A673 (cell line): ENCODE results near the gene TMEM184A.

ENCODE experiments used
- EZH2 ChIP-seq: fragments of 200-600 bp; sonication (generic); IDR thresholded peaks from 2 replicates; pipeline ENCODE4 v1.6.1; 2017; ENCODE audit warnings: borderline replicate concordance, low read depth, mild to moderate bottlenecking, mixed read lengths, antibody characterized with exemption, low read length; ENCODE audit not compliant: poor library complexity, severe bottlenecking
- TF ChIP-seq, protein P1 (sequence below): fragments of 300-800, 200-600 bp; sonication (generic); conservative IDR thresholded peaks from 2 replicates; pipeline ENCODE4 v1.5.1; 2017; ENCODE audit warnings: low read depth, mild to moderate bottlenecking, antibody characterized with exemption, low read length, moderate library complexity, mixed read lengths

DNA sequence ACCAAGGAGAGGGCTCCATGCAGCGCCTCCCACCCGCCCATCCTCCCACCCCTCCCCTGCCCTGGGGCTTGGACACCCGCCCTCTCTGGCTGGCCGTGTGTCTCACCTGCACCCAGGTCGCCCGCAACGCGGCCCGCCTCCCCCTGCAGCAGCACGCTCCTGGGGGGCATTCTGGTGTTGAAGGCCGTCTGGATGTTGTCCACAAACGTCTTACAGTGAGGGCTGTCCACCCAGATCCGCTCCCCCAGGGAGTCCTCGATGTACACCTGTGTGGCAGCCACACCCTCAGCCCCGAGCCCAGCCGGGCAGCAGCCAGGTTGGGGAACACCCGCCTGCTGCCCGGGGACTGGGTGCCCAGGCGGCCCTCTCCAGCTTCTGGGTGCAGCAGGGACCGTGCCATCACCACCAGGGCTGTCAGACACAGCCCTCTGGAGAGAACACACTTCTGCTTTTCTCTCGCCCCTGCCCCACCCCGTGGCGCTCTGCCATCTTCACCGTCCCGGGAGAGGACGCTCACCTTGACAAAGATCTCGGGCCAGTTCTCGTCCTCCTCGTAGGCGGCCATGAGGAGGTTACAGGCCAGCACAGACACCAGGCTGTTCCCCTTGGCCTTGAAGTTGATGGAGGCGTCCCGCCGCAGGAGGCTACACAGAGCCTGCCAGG, 56.5 kb downstream of the TMEM184A start:
- TF ChIP-seq, protein P1, sequence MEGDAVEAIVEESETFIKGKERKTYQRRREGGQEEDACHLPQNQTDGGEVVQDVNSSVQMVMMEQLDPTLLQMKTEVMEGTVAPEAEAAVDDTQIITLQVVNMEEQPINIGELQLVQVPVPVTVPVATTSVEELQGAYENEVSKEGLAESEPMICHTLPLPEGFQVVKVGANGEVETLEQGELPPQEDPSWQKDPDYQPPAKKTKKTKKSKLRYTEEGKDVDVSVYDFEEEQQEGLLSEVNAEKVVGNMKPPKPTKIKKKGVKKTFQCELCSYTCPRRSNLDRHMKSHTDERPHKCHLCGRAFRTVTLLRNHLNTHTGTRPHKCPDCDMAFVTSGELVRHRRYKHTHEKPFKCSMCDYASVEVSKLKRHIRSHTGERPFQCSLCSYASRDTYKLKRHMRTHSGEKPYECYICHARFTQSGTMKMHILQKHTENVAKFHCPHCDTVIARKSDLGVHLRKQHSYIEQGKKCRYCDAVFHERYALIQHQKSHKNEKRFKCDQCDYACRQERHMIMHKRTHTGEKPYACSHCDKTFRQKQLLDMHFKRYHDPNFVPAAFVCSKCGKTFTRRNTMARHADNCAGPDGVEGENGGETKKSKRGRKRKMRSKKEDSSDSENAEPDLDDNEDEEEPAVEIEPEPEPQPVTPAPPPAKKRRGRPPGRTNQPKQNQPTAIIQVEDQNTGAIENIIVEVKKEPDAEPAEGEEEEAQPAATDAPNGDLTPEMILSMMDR, result no peak
- no peak for TF ChIP-seq EZH2
